Right lobe of liver (tissue), 6 donors: Measurements from ENCODE around the gene CTDSPL2. TPM values are rescaled to one million over a fixed set of nuclear protein-coding genes. Genes with fewer than 3 reads are reported as not detected.

Experiments used
- ATAC-seq, 4 donors: fragments of 200-7000 bp; cut with Tn5 transposase; one replicate each; pipeline ENCODE4 v1.9.1; 2020; ENCODE audit warnings: mild to moderate bottlenecking in 4 of 4, moderate library complexity in 4 of 4
- DNase-seq, 3 donors: peaks; one replicate each; pipeline ENCODE4 v3.0.0-alpha.2; 2020
- H3K27ac ChIP-seq, 3 donors: fragments of 200-600 bp; one replicate each; pipeline ENCODE4 v1.8.0; 2022
- H3K27me3 ChIP-seq, 2 donors: fragments of 200-600 bp; one replicate each; pipeline ENCODE4 v1.8.0; 2022
- H3K36me3 ChIP-seq, 4 donors: fragments of 200-600 bp; sonication (generic) in 1 of 4; one replicate each; pipeline versions ENCODE4 v1.5.1 to v1.8.0; 2017 to 2022; ENCODE audit warnings: control low read depth in 1 of 4
- H3K4me1 ChIP-seq, 4 donors: fragments of 200-600 bp; sonication (generic) in 1 of 4; one replicate each; pipeline versions ENCODE4 v1.5.1 to v1.8.0; 2017 to 2022; ENCODE audit warnings: control low read depth in 1 of 4
- H3K4me3 ChIP-seq, 3 donors: fragments of 200-600 bp; one replicate each; pipeline ENCODE4 v1.8.0; 2022
- H3K9me3 ChIP-seq, 4 donors: fragments of 200-600 bp; sonication (generic) in 1 of 4; one replicate each; pipeline versions ENCODE4 v1.5.1 to v1.8.0; 2017 to 2022; ENCODE audit warnings: control low read depth in 1 of 4
- CTCF ChIP-seq, 4 donors: fragments of 200-600 bp in 3 of 4; fragments of 450-650 bp in 1 of 4; IDR thresholded peaks; one replicate each; pipeline versions ENCODE4 v1.5.1 to v1.8.0; 2016 to 2022; ENCODE audit warnings: antibody characterized with exemption in 4 of 4, mild to moderate bottlenecking in 2 of 4
- POLR2A ChIP-seq: fragments of 450-650 bp; IDR thresholded peaks from one replicate; pipeline ENCODE4 v1.6.1; 2017; ENCODE audit warnings: antibody characterized with exemption, mild to moderate bottlenecking
- WGBS: methylation state at CpG from one replicate; pipeline ENCODE4 v1.1.6; 2018; ENCODE audit warnings: low coverage, low lambda C conversion rate; ENCODE audit not compliant: insufficient coverage; ENCODE audit errors: missing lambda C conversion rate; 5-methylcytosine and 5-hydroxymethylcytosine counted together
- intact Hi-C, 2 donors: fragments of 100-400 bp; cut with DNase I; formaldehyde crosslinking; loops; one replicate each; pipeline versions ENCODE4 v1.11.2 to v1.14.1; 2022
- total RNA-seq, 6 experiments: library from RNA; depleted of rRNA in 2 of 6; stranded (reverse); fragments of >200 nt in 2 of 6; fragmentation: NEBNext Ultra II Directional in 3 of 6; extraction: Animal tissue kit (Norgen Biotek cat#: 25700) in 3 of 6; gene quantifications; one replicate each; pipeline versions ENCODE4 v1.1.0 to v1.2.4, GENCODE V29; 2016 to 2023
- donor health status: DM: no; HTN: yes; CAD: no.
- donor health status: DM: no; HTN: no; CAD: no.
- donor health status: DM: no; HTN: no; CAD: no.
- donor health status: DM: no; HTN: yes; CAD: no.
- donor health status: DM: no; HTN: yes; CAD: no.

CTDSPL2 gene
- total RNA-seq, 6 experiments from 2014 or later: 7.6 to 26.1 (median 15.0) TPM

- WGBS: 71% methylated on average over 1 of the region's 1 CpG
- no peak overlapping the region for H3K4me3 ChIP-seq
- H3K9me3 ChIP-seq: no peaks in the 10 kb centered on the region
- TF ChIP-seq POLR2A (no peak), CTCF (IDR thresholded peaks at IDR 0.05) (no peak)
- no peak for DNase-seq
- peaks cover 0 to 32% (median 14%) of the 10 kb centered on the region in 4 donors for H3K36me3 ChIP-seq
- no peak for ATAC-seq
- H3K27me3 ChIP-seq: no peaks in the 10 kb centered on the region
- intact Hi-C loops: no loop called here
- no peak overlapping the region for H3K27ac ChIP-seq
- no peaks in the 10 kb centered on the region for H3K4me1 ChIP-seq
Measured at GRCh38 chr15:44574734-44575133, 147.3 kb downstream of the CTDSPL2 start.

Other genes with a start within 250 kb of the CTDSPL2 start
- not detected for gene FRMD5, start 232.4 kb upstream of the CTDSPL2 start, total RNA-seq
- gene GOLM2, start 138.9 kb upstream of the CTDSPL2 start, total RNA-seq: 10 to 100 TPM; 37.6 to 53.3 (median 47.8) TPM
- 10 to 100 TPM; 30.1 to 59.8 (median 45.9) TPM for gene EIF3J, start 109.5 kb downstream of the CTDSPL2 start, total RNA-seq
- 10 to 100 TPM; 35.4 to 55.6 (median 40.8) TPM for gene SPG11, start 236.0 kb downstream of the CTDSPL2 start, total RNA-seq